Measurements from ENCODE around the gene SMIM14. TPM values are rescaled to one million over a fixed set of nuclear protein-coding genes. Genes with fewer than 3 reads are reported as not detected.

SMIM14 gene
- total and polyA plus RNA-seq, 9 of the 15 experiments (the other 6 are each of a cell fraction or from before 2014, with no cell fraction given), result 0.98 to 3.7 (median 2.2) TPM

DNA sequence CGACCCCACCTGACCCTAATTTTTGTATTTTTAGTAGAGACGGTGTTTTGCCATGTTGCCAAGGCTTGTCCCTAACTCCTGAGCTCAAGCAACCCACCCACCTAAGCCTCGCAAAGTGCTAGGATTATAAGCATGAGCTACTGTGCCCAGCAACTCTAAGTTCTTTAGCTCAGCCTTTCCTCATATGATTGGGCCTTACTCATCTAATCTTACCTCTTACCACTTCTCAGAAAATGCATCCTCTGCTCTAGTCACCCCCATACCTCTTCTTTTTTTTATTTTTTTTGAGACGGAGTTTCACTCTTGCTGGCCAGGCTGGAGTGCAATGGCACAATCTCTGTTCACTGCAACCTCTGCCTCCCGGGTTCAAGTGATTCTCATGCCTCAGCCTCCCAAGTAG lies 75.9 kb downstream of the SMIM14 start (continued):
- TF ChIP-seq, protein P1, sequence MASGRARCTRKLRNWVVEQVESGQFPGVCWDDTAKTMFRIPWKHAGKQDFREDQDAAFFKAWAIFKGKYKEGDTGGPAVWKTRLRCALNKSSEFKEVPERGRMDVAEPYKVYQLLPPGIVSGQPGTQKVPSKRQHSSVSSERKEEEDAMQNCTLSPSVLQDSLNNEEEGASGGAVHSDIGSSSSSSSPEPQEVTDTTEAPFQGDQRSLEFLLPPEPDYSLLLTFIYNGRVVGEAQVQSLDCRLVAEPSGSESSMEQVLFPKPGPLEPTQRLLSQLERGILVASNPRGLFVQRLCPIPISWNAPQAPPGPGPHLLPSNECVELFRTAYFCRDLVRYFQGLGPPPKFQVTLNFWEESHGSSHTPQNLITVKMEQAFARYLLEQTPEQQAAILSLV (tag; IDR thresholded peaks at IDR 0.05), result no peak
- TF ChIP-seq NFRKB (IDR thresholded peaks at IDR 0.05; ENCODE audit: low read depth), result no peak
- TF ChIP-seq NBN (IDR thresholded peaks at IDR 0.05; ENCODE audit: low read depth), result no peak
- TF ChIP-seq, protein P2, sequence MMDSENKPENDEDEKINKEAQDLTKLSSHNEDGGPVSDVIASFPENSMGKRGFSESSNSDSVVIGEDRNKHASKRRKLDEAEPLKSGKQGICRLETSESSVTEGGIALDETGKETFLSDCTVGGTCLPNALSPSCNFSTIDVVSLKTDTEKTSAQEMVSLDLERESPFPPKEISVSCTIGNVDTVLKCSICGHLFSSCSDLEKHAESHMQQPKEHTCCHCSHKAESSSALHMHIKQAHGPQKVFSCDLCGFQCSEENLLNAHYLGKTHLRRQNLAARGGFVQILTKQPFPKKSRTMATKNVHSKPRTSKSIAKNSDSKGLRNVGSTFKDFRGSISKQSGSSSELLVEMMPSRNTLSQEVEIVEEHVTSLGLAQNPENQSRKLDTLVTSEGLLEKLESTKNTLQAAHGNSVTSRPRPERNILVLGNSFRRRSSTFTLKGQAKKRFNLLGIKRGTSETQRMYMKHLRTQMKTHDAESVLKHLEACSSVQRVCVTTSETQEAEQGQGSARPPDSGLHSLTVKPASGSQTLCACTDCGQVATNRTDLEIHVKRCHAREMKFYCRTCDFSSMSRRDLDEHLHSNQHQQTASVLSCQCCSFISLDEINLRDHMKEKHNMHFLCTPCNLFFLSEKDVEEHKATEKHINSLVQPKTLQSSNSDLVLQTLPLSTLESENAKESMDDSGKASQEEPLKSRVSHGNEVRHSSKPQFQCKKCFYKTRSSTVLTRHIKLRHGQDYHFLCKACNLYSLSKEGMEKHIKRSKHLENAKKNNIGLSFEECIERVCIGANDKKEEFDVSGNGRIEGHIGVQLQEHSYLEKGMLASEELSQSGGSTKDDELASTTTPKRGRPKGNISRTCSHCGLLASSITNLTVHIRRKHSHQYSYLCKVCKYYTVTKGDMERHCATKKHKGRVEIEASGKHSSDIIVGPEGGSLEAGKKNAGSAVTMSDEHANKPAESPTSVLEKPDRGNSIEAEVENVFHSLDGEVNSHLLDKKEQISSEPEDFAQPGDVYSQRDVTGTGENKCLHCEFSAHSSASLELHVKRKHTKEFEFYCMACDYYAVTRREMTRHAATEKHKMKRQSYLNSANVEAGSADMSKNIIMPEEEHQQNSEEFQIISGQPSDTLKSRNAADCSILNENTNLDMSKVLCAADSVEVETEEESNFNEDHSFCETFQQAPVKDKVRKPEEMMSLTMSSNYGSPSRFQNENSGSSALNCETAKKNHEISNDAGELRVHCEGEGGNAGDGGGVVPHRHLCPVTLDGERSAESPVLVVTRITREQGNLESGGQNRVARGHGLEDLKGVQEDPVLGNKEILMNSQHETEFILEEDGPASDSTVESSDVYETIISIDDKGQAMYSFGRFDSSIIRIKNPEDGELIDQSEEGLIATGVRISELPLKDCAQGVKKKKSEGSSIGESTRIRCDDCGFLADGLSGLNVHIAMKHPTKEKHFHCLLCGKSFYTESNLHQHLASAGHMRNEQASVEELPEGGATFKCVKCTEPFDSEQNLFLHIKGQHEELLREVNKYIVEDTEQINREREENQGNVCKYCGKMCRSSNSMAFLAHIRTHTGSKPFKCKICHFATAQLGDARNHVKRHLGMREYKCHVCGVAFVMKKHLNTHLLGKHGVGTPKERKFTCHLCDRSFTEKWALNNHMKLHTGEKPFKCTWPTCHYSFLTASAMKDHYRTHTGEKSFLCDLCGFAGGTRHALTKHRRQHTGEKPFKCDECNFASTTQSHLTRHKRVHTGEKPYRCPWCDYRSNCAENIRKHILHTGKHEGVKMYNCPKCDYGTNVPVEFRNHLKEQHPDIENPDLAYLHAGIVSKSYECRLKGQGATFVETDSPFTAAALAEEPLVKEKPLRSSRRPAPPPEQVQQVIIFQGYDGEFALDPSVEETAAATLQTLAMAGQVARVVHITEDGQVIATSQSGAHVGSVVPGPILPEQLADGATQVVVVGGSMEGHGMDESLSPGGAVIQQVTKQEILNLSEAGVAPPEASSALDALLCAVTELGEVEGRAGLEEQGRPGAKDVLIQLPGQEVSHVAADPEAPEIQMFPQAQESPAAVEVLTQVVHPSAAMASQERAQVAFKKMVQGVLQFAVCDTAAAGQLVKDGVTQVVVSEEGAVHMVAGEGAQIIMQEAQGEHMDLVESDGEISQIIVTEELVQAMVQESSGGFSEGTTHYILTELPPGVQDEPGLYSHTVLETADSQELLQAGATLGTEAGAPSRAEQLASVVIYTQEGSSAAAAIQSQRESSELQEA (IDR thresholded peaks at IDR 0.05; ENCODE audit: low read depth), result no peak
- TF ChIP-seq ZNF121 (CRISPR knock-in tag; conservative IDR thresholded peaks at IDR 0.05), result no peak
- no peak for TF ChIP-seq DMBX1 (CRISPR knock-in tag; IDR thresholded peaks at IDR 0.05; ENCODE audit: borderline replicate concordance)
- no peak for TF ChIP-seq MCM3 (IDR thresholded peaks at IDR 0.05)
- no peak for TF ChIP-seq RCOR1 (IDR thresholded peaks at IDR 0.05; ENCODE audit: borderline replicate concordance in 1 of 2, low read depth in 2 of 2, low read length in 2 of 2)

Measured in K562 (cell line).